ENCODE data around the gene TTC7B.

Gene TTC7B

GRCh38 chr14:90483117-90483516 lies 333.1 kb downstream of the TTC7B start:
- H3K4me3 ChIP-seq (ENCODE audit: low read depth, low read length) = no peak overlapping the region
- TF ChIP-seq, protein P1, sequence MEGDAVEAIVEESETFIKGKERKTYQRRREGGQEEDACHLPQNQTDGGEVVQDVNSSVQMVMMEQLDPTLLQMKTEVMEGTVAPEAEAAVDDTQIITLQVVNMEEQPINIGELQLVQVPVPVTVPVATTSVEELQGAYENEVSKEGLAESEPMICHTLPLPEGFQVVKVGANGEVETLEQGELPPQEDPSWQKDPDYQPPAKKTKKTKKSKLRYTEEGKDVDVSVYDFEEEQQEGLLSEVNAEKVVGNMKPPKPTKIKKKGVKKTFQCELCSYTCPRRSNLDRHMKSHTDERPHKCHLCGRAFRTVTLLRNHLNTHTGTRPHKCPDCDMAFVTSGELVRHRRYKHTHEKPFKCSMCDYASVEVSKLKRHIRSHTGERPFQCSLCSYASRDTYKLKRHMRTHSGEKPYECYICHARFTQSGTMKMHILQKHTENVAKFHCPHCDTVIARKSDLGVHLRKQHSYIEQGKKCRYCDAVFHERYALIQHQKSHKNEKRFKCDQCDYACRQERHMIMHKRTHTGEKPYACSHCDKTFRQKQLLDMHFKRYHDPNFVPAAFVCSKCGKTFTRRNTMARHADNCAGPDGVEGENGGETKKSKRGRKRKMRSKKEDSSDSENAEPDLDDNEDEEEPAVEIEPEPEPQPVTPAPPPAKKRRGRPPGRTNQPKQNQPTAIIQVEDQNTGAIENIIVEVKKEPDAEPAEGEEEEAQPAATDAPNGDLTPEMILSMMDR (IDR thresholded peaks at IDR 0.05; ENCODE audit: low read depth, low read length) = no peak

DNA sequence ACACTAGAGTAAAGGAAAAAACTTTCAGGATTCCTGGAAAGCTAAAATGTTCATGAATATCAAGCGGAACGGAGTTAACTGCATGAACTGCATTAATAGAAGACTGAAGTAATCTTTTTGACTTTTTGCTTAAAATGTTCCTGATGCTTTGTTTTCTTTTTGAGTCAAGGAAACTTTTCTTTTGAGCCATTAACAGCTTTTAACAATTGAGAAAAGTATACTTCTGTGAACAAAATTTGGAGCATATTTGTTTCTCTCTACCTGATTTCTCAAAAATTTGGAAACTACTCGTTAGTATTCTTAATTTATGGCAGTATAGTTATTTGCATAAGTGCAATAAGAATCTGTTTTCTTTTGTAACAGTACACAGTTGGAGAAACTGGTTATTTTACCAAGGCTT lies 340.9 kb downstream of the TTC7B start:
- TF ChIP-seq, protein P1 (IDR thresholded peaks at IDR 0.05; ENCODE audit: low read depth, low read length) = no peak

More for the DNA sequence above, 340.9 kb downstream of the TTC7B start:
- H3K4me3 ChIP-seq (ENCODE audit: low read depth, low read length) = no peak overlapping the region

Measured in WI38 (cell line).